HG03469 (cell line): ENCODE measurements around the gene FANCD2.
"Not testable (repeated sequence)": the region's sequence is repeated elsewhere in the genome, so short reads cannot be mapped to it uniquely, and the experiment has no call there.

Source experiments
- ATAC-seq: cut with Tn5 transposase; IDR thresholded peaks from one replicate; pipeline ENCODE4 v1.9.1; 2021; ENCODE audit warnings: mild to moderate bottlenecking, moderate library complexity, moderate number of reproducible peaks; ENCODE audit not compliant: unreplicated experiment

The FANCD2 gene

GRCh38 chr3:10026084-10026890 is at the start of gene FANCD2:
FANCD2 (plus strand) TSS chr3:10026437; CDS start chr3:10028658, 2,221 bp downstream.
- peak; percentile 80 for ATAC-seq

GRCh38 chr3:9976721-9977709 is 49.2 kb upstream of the FANCD2 start:
- no peak for ATAC-seq

GRCh38 chr3:9978710-9979305 is 47.4 kb upstream of the FANCD2 start:
- no peak for ATAC-seq

- no peak for ATAC-seq
Measured at GRCh38 chr3:9980251-9980650, 46.0 kb upstream of the FANCD2 start.

- peak; percentile 18 for ATAC-seq
Measured at GRCh38 chr3:9986230-9986725, 40.0 kb upstream of the FANCD2 start.

- ATAC-seq, result no peak
Measured at GRCh38 chr3:9994086-9994844, 32.0 kb upstream of the FANCD2 start.

GRCh38 chr3:10000686-10001085 is 25.6 kb upstream of the FANCD2 start:
- ATAC-seq, result no peak

- ATAC-seq, result no peak
Measured at GRCh38 chr3:10002951-10003350, 23.3 kb upstream of the FANCD2 start.

GRCh38 chr3:10004506-10004905 is 21.7 kb upstream of the FANCD2 start:
- no peak for ATAC-seq

GRCh38 chr3:10004960-10005564 is 21.2 kb upstream of the FANCD2 start:
- ATAC-seq, result no peak

GRCh38 chr3:10006048-10006761 is 20.0 kb upstream of the FANCD2 start:
- ATAC-seq, result no peak

GRCh38 chr3:10006762-10007090 is 19.5 kb upstream of the FANCD2 start:
- ATAC-seq, result no peak

- no peak for ATAC-seq
Measured at GRCh38 chr3:10007126-10007782, 19.0 kb upstream of the FANCD2 start.

- not testable (repeated sequence) for ATAC-seq
Measured at GRCh38 chr3:10008216-10008587, 18.0 kb upstream of the FANCD2 start.

GRCh38 chr3:10008588-10009344 is 17.5 kb upstream of the FANCD2 start:
- ATAC-seq, result no peak

- ATAC-seq, result no peak
Measured at GRCh38 chr3:10010421-10010877, 15.8 kb upstream of the FANCD2 start.

GRCh38 chr3:10010878-10011465 is 15.3 kb upstream of the FANCD2 start:
- ATAC-seq, result peak; percentile 57

GRCh38 chr3:10011631-10012030 is 14.6 kb upstream of the FANCD2 start:
- no peak for ATAC-seq
